Natural killer cell (primary cell): ENCODE results near the gene SGCD. TPM values are rescaled to one million over a fixed set of nuclear protein-coding genes. Genes with fewer than 3 reads are reported as not detected.

Experiments
- ATAC-seq, 3 donors: fragments of 150-1000 bp in 2 of 3; fragments of 200-7000 bp in 1 of 3; cut with Tn5 transposase; 1 replicate in 1 of 3; 2 replicates in 2 of 3; pipeline ENCODE4 v1.10.0; 2021; ENCODE audit warnings: mild to moderate bottlenecking in 2 of 3, moderate library complexity in 2 of 3
- DNase-seq, 2 donors: peaks; one replicate each; pipeline versions ENCODE4 v3.0.0 to v3.0.0-alpha.2; 2013 to 2021; ENCODE audit warnings: mixed read lengths in 1 of 2
- H3K27ac ChIP-seq: one replicate; pipeline ENCODE4 v1.5.1; 2013; ENCODE audit warnings: mild to moderate bottlenecking, low read length
- H3K27me3 ChIP-seq: one replicate; pipeline ENCODE4 v1.6.1; 2013; ENCODE audit warnings: low read length; ENCODE audit not compliant: control insufficient read depth, insufficient read depth
- H3K36me3 ChIP-seq: one replicate; pipeline ENCODE4 v1.6.1; 2013; ENCODE audit warnings: low read length; ENCODE audit not compliant: control insufficient read depth, insufficient read depth
- H3K4me1 ChIP-seq: one replicate; pipeline ENCODE4 v1.6.1; 2013; ENCODE audit warnings: low read length; ENCODE audit not compliant: control insufficient read depth, insufficient read depth
- H3K4me3 ChIP-seq: one replicate; pipeline ENCODE4 v1.5.1; 2013; ENCODE audit warnings: low read length
- H3K9me3 ChIP-seq: one replicate; pipeline ENCODE4 v1.6.1; 2013; ENCODE audit warnings: low read length; ENCODE audit not compliant: control insufficient read depth, insufficient read depth
- H3K27ac Mint-ChIP-seq, 2 donors: one replicate each; pipeline ENCODE4 v1.8.0; 2022; ENCODE audit warnings: mild to moderate bottlenecking in 2 of 2, mixed read lengths in 2 of 2, moderate library complexity in 1 of 2
- H3K27me3 Mint-ChIP-seq, 2 donors: one replicate each; pipeline ENCODE4 v1.8.0; 2022; ENCODE audit warnings: low read depth in 2 of 2, mixed read lengths in 2 of 2
- H3K36me3 Mint-ChIP-seq: one replicate; pipeline ENCODE4 v1.8.0; 2022; ENCODE audit warnings: mixed read lengths
- H3K4me1 Mint-ChIP-seq, 2 donors: one replicate each; pipeline ENCODE4 v1.8.0; 2022; ENCODE audit warnings: mixed read lengths in 2 of 2
- H3K4me3 Mint-ChIP-seq: one replicate; pipeline ENCODE4 v1.8.0; 2022; ENCODE audit warnings: mild to moderate bottlenecking, moderate library complexity, mixed read lengths
- H3K9me3 Mint-ChIP-seq, 2 donors: one replicate each; pipeline ENCODE4 v1.8.0; 2022; ENCODE audit warnings: mixed read lengths in 2 of 2
- CTCF ChIP-seq: fragments of 200-600 bp; IDR thresholded peaks from one replicate; pipeline ENCODE4 v1.8.0; 2022; ENCODE audit warnings: antibody characterized with exemption
- WGBS: methylation state at CpG from one replicate; pipeline ENCODE4 v1.1.7; 2013; ENCODE audit warnings: missing lambda C conversion rate; ENCODE audit not compliant: insufficient coverage; 5-methylcytosine and 5-hydroxymethylcytosine counted together
- intact Hi-C: fragments of 100-400 bp; cut with micrococcal nuclease; formaldehyde crosslinking; loops from one replicate; pipeline ENCODE4 v1.14.2; 2022
- total RNA-seq, 4 donors: library from RNA; stranded (reverse); fragments of 120-200 nt in 1 of 4; gene quantifications; one replicate each; pipeline versions ENCODE4 v1.2.3 to v1.2.4, GENCODE V29; 2013 to 2022

The SGCD gene
- total RNA-seq, 3 donors from 2014 or later (not counting 1 experiment from before 2014, with no cell fraction given), result 0.32 to 2.0 (median 1.4) TPM

GRCh38 chr5:156513123-156513815 lies 186.3 kb downstream of the SGCD start:
- no peak for ATAC-seq

GRCh38 chr5:156515121-156515520 lies 188.2 kb downstream of the SGCD start:
- H3K4me3 ChIP-seq, result no peak overlapping the region
- H3K4me3 Mint-ChIP-seq, result no peak overlapping the region
- peaks cover 0 to 14% of the 10 kb centered on the region in 2 donors for H3K27me3 Mint-ChIP-seq
- no peaks in the 10 kb centered on the region for H3K4me1 Mint-ChIP-seq
- ATAC-seq, result no peak
- WGBS, result 89% methylated on average over 1 of the region's 2 CpGs
- intact Hi-C loops, result no loop called here
- no peaks in the 10 kb centered on the region for H3K27me3 ChIP-seq
- H3K9me3 Mint-ChIP-seq, result peaks cover 7 to 8% of the 10 kb centered on the region in 2 donors
- H3K27ac Mint-ChIP-seq, result no peak overlapping the region
- no peaks in the 10 kb centered on the region for H3K9me3 ChIP-seq
- no peak for TF ChIP-seq CTCF
- no peak for DNase-seq
- no peaks in the 10 kb centered on the region for H3K4me1 ChIP-seq
- H3K27ac ChIP-seq, result no peak overlapping the region
- no peaks in the 10 kb centered on the region for H3K36me3 ChIP-seq
- H3K36me3 Mint-ChIP-seq, result peaks cover 12% of the 10 kb centered on the region

More at GRCh38 chr5:156513123-156513815, 186.3 kb downstream of the SGCD start:
- H3K4me1 ChIP-seq, result no peaks in the 10 kb centered on the region
- Mint-ChIP-seq H3K4me3 (no peak overlapping the region), H3K27me3 (peaks cover 0 to 14% of the 10 kb centered on the region in 2 donors), H3K4me1 (no peaks in the 10 kb centered on the region), H3K27ac (no peak overlapping the region), H3K9me3 (peaks cover 3 to 5% of the 10 kb centered on the region in 2 donors), H3K36me3 (no peaks in the 10 kb centered on the region)
- H3K4me3 ChIP-seq, result no peak overlapping the region
- no peaks in the 10 kb centered on the region for H3K36me3 ChIP-seq
- no peak for TF ChIP-seq CTCF
- H3K27me3 ChIP-seq, result no peaks in the 10 kb centered on the region
- no peak for DNase-seq
- 32% methylated on average over 2 of the region's 2 CpGs for WGBS
- no peak overlapping the region for H3K27ac ChIP-seq
- intact Hi-C loops, result no loop called here
- H3K9me3 ChIP-seq, result no peaks in the 10 kb centered on the region

- H3K27me3 Mint-ChIP-seq, result peaks cover 0 to 14% of the 10 kb centered on the region in 2 donors
- ATAC-seq (no peak), DNase-seq (no peak)
- H3K9me3 Mint-ChIP-seq, result peaks cover 7 to 8% of the 10 kb centered on the region in 2 donors
- no peak overlapping the region for H3K4me3 Mint-ChIP-seq
- Histone ChIP-seq H3K36me3 (no peaks in the 10 kb centered on the region), H3K27me3 (no peaks in the 10 kb centered on the region), H3K9me3 (no peaks in the 10 kb centered on the region), H3K4me1 (no peaks in the 10 kb centered on the region), H3K4me3 (no peak overlapping the region), H3K27ac (no peak overlapping the region)
- H3K4me1 Mint-ChIP-seq, result no peaks in the 10 kb centered on the region
- peaks cover 12% of the 10 kb centered on the region for H3K36me3 Mint-ChIP-seq
- TF ChIP-seq CTCF, result no peak
- no peak overlapping the region for H3K27ac Mint-ChIP-seq
- 68% methylated on average over 4 of the region's 4 CpGs for WGBS
- intact Hi-C loops, result no loop called here
Measured at GRCh38 chr5:156515803-156516360, 188.9 kb downstream of the SGCD start.
